ACC112 (cell line): ENCODE data around the gene CCNA1.

Experiments used
- H2AFZ ChIP-seq: fragments of 200-600 bp; sonication (generic); one replicate; pipeline ENCODE4 v1.6.0; 2017; ENCODE audit warnings: antibody characterized with exemption, low read length; ENCODE audit not compliant: unreplicated experiment
- H3K27ac ChIP-seq: fragments of 200-600 bp; sonication (generic); 2 replicates; pipeline ENCODE4 v1.5.1; 2014; ENCODE audit warnings: low read depth, mild to moderate bottlenecking, antibody characterized with exemption, low read length, moderate library complexity
- H3K27me3 ChIP-seq: fragments of 200-600 bp; sonication (generic); 2 replicates; pipeline ENCODE4 v1.6.1; 2014; ENCODE audit warnings: mild to moderate bottlenecking, antibody characterized with exemption, low read length, moderate library complexity, mixed read lengths; ENCODE audit not compliant: insufficient read depth
- H3K36me3 ChIP-seq: fragments of 200-600 bp; sonication (generic); 2 replicates; pipeline ENCODE4 v1.6.1; 2016; ENCODE audit warnings: mild to moderate bottlenecking, antibody characterized with exemption, low read length, moderate library complexity, mixed read lengths; ENCODE audit not compliant: insufficient read depth
- H3K4me1 ChIP-seq: fragments of 200-600 bp; sonication (generic); one replicate; pipeline ENCODE4 v1.6.1; 2016; ENCODE audit warnings: low read length, mixed read lengths; ENCODE audit not compliant: insufficient read depth, unreplicated experiment, control insufficient read depth
- H3K4me3 ChIP-seq: fragments of 200-600 bp; sonication (generic); 2 replicates; pipeline ENCODE4 v1.5.1; 2014; ENCODE audit warnings: mild to moderate bottlenecking, low read depth, low read length
- H3K79me2 ChIP-seq: fragments of 200-600 bp; sonication (generic); one replicate; pipeline ENCODE4 v1.6.0; 2016; ENCODE audit warnings: low read length; ENCODE audit not compliant: control insufficient read depth, unreplicated experiment, insufficient read depth

Gene CCNA1

GRCh38 chr13:36454121-36454520, 21.8 kb downstream of the CCNA1 start:
- no peak overlapping the region for H2AFZ ChIP-seq
- no peaks in the 10 kb centered on the region for H3K4me1 ChIP-seq
- no peaks in the 10 kb centered on the region for H3K79me2 ChIP-seq
- peaks cover 24% of the 10 kb centered on the region for H3K27me3 ChIP-seq
- H3K27ac ChIP-seq = no peak overlapping the region
- H3K36me3 ChIP-seq = no peaks in the 10 kb centered on the region
- no peak overlapping the region for H3K4me3 ChIP-seq

GRCh38 chr13:36454987-36455386, 22.7 kb downstream of the CCNA1 start:
- H2AFZ ChIP-seq = no peak overlapping the region
- H3K36me3 ChIP-seq = no peaks in the 10 kb centered on the region
- H3K4me1 ChIP-seq = no peaks in the 10 kb centered on the region
- no peaks in the 10 kb centered on the region for H3K79me2 ChIP-seq
- no peak overlapping the region for H3K27ac ChIP-seq
- peaks cover 24% of the 10 kb centered on the region for H3K27me3 ChIP-seq
- H3K4me3 ChIP-seq = no peak overlapping the region

GRCh38 chr13:36456577-36456976, 24.3 kb downstream of the CCNA1 start:
- Histone ChIP-seq H3K27me3 (peaks cover 18% of the 10 kb centered on the region), H3K27ac (no peak overlapping the region), H2AFZ (no peak overlapping the region)

GRCh38 chr13:36461506-36461905, 29.2 kb downstream of the CCNA1 start:
- H3K4me3 ChIP-seq = no peak overlapping the region
- H3K36me3 ChIP-seq = no peaks in the 10 kb centered on the region
- H3K27ac ChIP-seq = no peak overlapping the region
- no peak overlapping the region for H2AFZ ChIP-seq
- H3K4me1 ChIP-seq = no peaks in the 10 kb centered on the region
- H3K79me2 ChIP-seq = no peaks in the 10 kb centered on the region
- H3K27me3 ChIP-seq = peaks cover 29% of the 10 kb centered on the region

More at GRCh38 chr13:36456577-36456976, 24.3 kb downstream of the CCNA1 start:
- no peak overlapping the region for H3K4me3 ChIP-seq
- no peaks in the 10 kb centered on the region for H3K36me3 ChIP-seq
- H3K79me2 ChIP-seq = no peaks in the 10 kb centered on the region
- no peaks in the 10 kb centered on the region for H3K4me1 ChIP-seq

GRCh38 chr13:36475468-36475867, 43.2 kb downstream of the CCNA1 start:
- Histone ChIP-seq H3K79me2 (no peaks in the 10 kb centered on the region), H3K27me3 (peaks cover 38% of the 10 kb centered on the region), H3K4me1 (no peaks in the 10 kb centered on the region), H3K27ac (no peak overlapping the region), H3K36me3 (no peaks in the 10 kb centered on the region), H2AFZ (no peak overlapping the region), H3K4me3 (no peak overlapping the region)

GRCh38 chr13:36476661-36477060, 44.4 kb downstream of the CCNA1 start:
- H3K27me3 ChIP-seq = peaks cover 42% of the 10 kb centered on the region
- no peak overlapping the region for H3K4me3 ChIP-seq
- H2AFZ ChIP-seq = no peak overlapping the region
- H3K27ac ChIP-seq = no peak overlapping the region
- H3K79me2 ChIP-seq = no peaks in the 10 kb centered on the region
- no peaks in the 10 kb centered on the region for H3K36me3 ChIP-seq
- no peaks in the 10 kb centered on the region for H3K4me1 ChIP-seq

- Histone ChIP-seq H3K4me1 (no peaks in the 10 kb centered on the region), H3K27ac (no peak overlapping the region), H3K79me2 (no peaks in the 10 kb centered on the region), H3K27me3 (peaks cover 59% of the 10 kb centered on the region), H2AFZ (no peak overlapping the region), H3K36me3 (no peaks in the 10 kb centered on the region), H3K4me3 (no peak overlapping the region)
Observed at GRCh38 chr13:36480726-36481427, 48.6 kb downstream of the CCNA1 start.

- Histone ChIP-seq H3K36me3 (no peaks in the 10 kb centered on the region), H2AFZ (no peak overlapping the region), H3K79me2 (no peaks in the 10 kb centered on the region), H3K4me3 (no peak overlapping the region), H3K27me3 (peaks cover 30% of the 10 kb centered on the region), H3K27ac (no peak overlapping the region), H3K4me1 (no peaks in the 10 kb centered on the region)
Observed at GRCh38 chr13:36490055-36490454, 57.8 kb downstream of the CCNA1 start.
